ENCODE results near the gene RPP21. TPM values are rescaled to one million over a fixed set of nuclear protein-coding genes. Genes with fewer than 3 reads are reported as not detected.

RPP21 gene
- 58.9 and 72.5 TPM in 2 replicates for total RNA-seq (2021)
- Bru-seq, nascent RNA = percentile 64 among the genes with signal in this experiment
- BruChase-seq, experiment 1, labeled RNA remaining after a 2-hour chase = percentile 85 among the genes with signal in this experiment
- BruChase-seq, experiment 2, labeled RNA remaining after a 6-hour chase = percentile 92 among the genes with signal in this experiment
- long read RNA-seq, transcript RPP21-224 (5 exons, 525 nt) = major isoform, 61 of 106 reads
- long read RNA-seq, transcript RPP21-221 (4 exons, 594 nt) = minor isoform, 25 of 106 reads
- long read RNA-seq, partial matches to known transcripts = 7 of 106 reads
- long read RNA-seq, other reads (novel, unspliced or antisense) = 6 of 106 reads

GRCh38 chr6:30344868-30345671 lies at the start of gene RPP21:
RPP21 (plus strand) TSS chr6:30345156; CDS start chr6:30345172, 16 bp downstream.
- peaks cover 9% of the 10 kb centered on the region for H3K79me2 ChIP-seq (ENCODE audit: low read depth)
- no peaks in the 10 kb centered on the region for H4K20me1 ChIP-seq (ENCODE audit: insufficient read depth)
- no peaks in the 10 kb centered on the region for H3K9me3 ChIP-seq (ENCODE audit: insufficient read depth, low read depth)
- H3K9me2 ChIP-seq (ENCODE audit: insufficient read depth) = no peaks in the 10 kb centered on the region
- H3K4me2 ChIP-seq = peak within 1 kb of the TSS; percentile 85
- no peaks in the 10 kb centered on the region for H3F3A ChIP-seq (ENCODE audit: insufficient read depth, low read depth)
- intact Hi-C loops (cut with micrococcal nuclease; ENCODE audit: unreplicated experiment) = loop anchor here (5.0 kb wide), 1 partner anchor 377 kb away; the partner anchor contains the start of gene TUBB
- peak within 1 kb of the TSS; percentile 97 for H2AFZ ChIP-seq
- H3K4me3 ChIP-seq = peak within 1 kb of the TSS; percentile 90
- ChIA-PET POLR2A (ENCODE audit: unreplicated experiment) (interaction anchor here (0.6 kb wide), 2 partner anchors 133 to 242 kb away, joined by 3 read pairs; no protein-coding TSS in a partner anchor), CTCF (no interaction called here)
- H3K27me3 ChIP-seq (ENCODE audit: insufficient read depth, low read depth) = no peaks in the 10 kb centered on the region
- DNase-seq = peak; percentile 66 to 90
- H3K4me1 ChIP-seq (replicated peaks; ENCODE audit: insufficient read depth) = peaks cover 6% of the 10 kb centered on the region
- BruUV-seq (replicated peaks) = TSS peak; percentile 76
- TF ChIP-seq CTCF (conservative IDR thresholded peaks at IDR 0.05) = no peak
- no peak for TF ChIP-seq EZH2 (IDR thresholded peaks at IDR 0.05; ENCODE audit: low read depth)
- H3K27ac ChIP-seq = peak within 1 kb of the TSS; percentile 55
- H3K36me3 ChIP-seq (ENCODE audit: low read depth) = 0 out of 2 replicates have a peak, but pooled peaks cover 5% of the 10 kb centered on the region

GRCh38 chr6:30295837-30296236 lies 49.1 kb upstream of the RPP21 start:
- H3K27ac ChIP-seq = no peak overlapping the region
- no TSS peak for BruUV-seq (replicated peaks)

More at GRCh38 chr6:30295837-30296236, 49.1 kb upstream of the RPP21 start:
- CTCF ChIA-PET = no interaction called here
- Histone ChIP-seq H3K4me3 (no peak overlapping the region), H3K9me3 (ENCODE audit: insufficient read depth, low read depth) (peaks cover 44% of the 10 kb centered on the region), H3K27me3 (ENCODE audit: insufficient read depth, low read depth) (no peaks in the 10 kb centered on the region), H4K20me1 (ENCODE audit: insufficient read depth) (no peaks in the 10 kb centered on the region), H3K79me2 (ENCODE audit: low read depth) (no peaks in the 10 kb centered on the region), H3K4me1 (replicated peaks; ENCODE audit: insufficient read depth) (no peaks in the 10 kb centered on the region), H3K4me2 (no peak overlapping the region), H3F3A (ENCODE audit: insufficient read depth, low read depth) (peaks cover 10% of the 10 kb centered on the region; the same call in 1 of the 2 replicates), H2AFZ (no peak overlapping the region), H3K36me3 (ENCODE audit: low read depth) (peaks cover 28% of the 10 kb centered on the region), H3K9me2 (ENCODE audit: insufficient read depth) (no peaks in the 10 kb centered on the region)
- POLR2A ChIA-PET (ENCODE audit: unreplicated experiment) = no interaction called here
- no peak for DNase-seq
- no peak for TF ChIP-seq CTCF (conservative IDR thresholded peaks at IDR 0.05)
- TF ChIP-seq EZH2 (IDR thresholded peaks at IDR 0.05; ENCODE audit: low read depth) = no peak
- intact Hi-C loops (cut with micrococcal nuclease; ENCODE audit: unreplicated experiment) = no loop called here

All from PC-9 (cell line).